Suprapubic skin (tissue), 4 donors: Measurements from ENCODE around the gene SDC4. TPM values are rescaled to one million over a fixed set of nuclear protein-coding genes. Genes with fewer than 3 reads are reported as not detected.
A peak's percentile ranks its signal among the peaks of the same experiment; 100 is the strongest.

Experiments used
- DNase-seq, 2 donors: peaks; one replicate each; pipeline ENCODE4 v3.0.0-alpha.2; 2019; ENCODE audit warnings: low spot score in 2 of 2
- H3K27ac ChIP-seq: fragments of 200-600 bp; sonication (generic); one replicate; pipeline ENCODE4 v1.5.1; 2019
- H3K27me3 ChIP-seq: fragments of 200-600 bp; sonication (generic); one replicate; pipeline ENCODE4 v1.5.1; 2019
- H3K36me3 ChIP-seq: fragments of 200-600 bp; sonication (generic); one replicate; pipeline ENCODE4 v1.5.1; 2019
- H3K4me1 ChIP-seq: fragments of 200-600 bp; sonication (generic); one replicate; pipeline ENCODE4 v1.5.1; 2019
- H3K4me3 ChIP-seq: fragments of 200-600 bp; sonication (generic); one replicate; pipeline ENCODE4 v1.5.1; 2019; ENCODE audit warnings: mild to moderate bottlenecking
- H3K9me3 ChIP-seq: fragments of 200-600 bp; sonication (generic); one replicate; pipeline ENCODE4 v1.5.1; 2019
- CTCF ChIP-seq, 2 donors: fragments of 200-600 bp in 1 of 2; fragments of 450-650 bp in 1 of 2; sonication (generic) in 1 of 2; IDR thresholded peaks; one replicate each; pipeline ENCODE4 v1.5.1; 2016 to 2019; ENCODE audit warnings: antibody characterized with exemption in 2 of 2, mild to moderate bottlenecking in 1 of 2, moderate library complexity in 1 of 2
- EP300 ChIP-seq: sonication (generic); formaldehyde crosslinking; IDR thresholded peaks from one replicate; pipeline ENCODE4 v1.6.1; 2017; ENCODE audit warnings: antibody characterized with exemption
- POLR2A ChIP-seq, 2 donors: fragments of 450-650 bp; IDR thresholded peaks; one replicate each; pipeline ENCODE4 v1.6.1; 2017; ENCODE audit warnings: antibody characterized with exemption in 2 of 2, mild to moderate bottlenecking in 2 of 2, moderate library complexity in 2 of 2
- POLR2AphosphoS5 ChIP-seq, 3 donors: sonication (generic); formaldehyde crosslinking; IDR thresholded peaks; one replicate each; pipeline ENCODE4 v1.6.1; 2017; ENCODE audit warnings: antibody characterized with exemption in 3 of 3
- WGBS: methylation state at CpG from one replicate; pipeline ENCODE4 v1.1.5; 2018; 5-methylcytosine and 5-hydroxymethylcytosine counted together
- total RNA-seq, 4 donors: library from RNA; depleted of rRNA; stranded (reverse); fragments of >200 nt; gene quantifications; one replicate each; pipeline ENCODE4 v1.1.0, GENCODE V29; 2016

Gene SDC4
- total RNA-seq, 4 donors from 2014 or later = 156 to 255 (median 216) TPM

- Histone ChIP-seq H3K27me3 (no peaks in the 10 kb centered on the region), H3K4me3 (peak overlapping the region; percentile 82), H3K4me1 (peaks cover 39% of the 10 kb centered on the region), H3K9me3 (no peaks in the 10 kb centered on the region), H3K27ac (peak overlapping the region; percentile 95), H3K36me3 (peaks cover 32% of the 10 kb centered on the region)
- no peak for DNase-seq
- WGBS = 20% methylated on average over 17 of the region's 23 CpGs
- no peak for TF ChIP-seq POLR2A (IDR thresholded peaks at IDR 0.05)
- no peak for TF ChIP-seq EP300
- no peak for TF ChIP-seq POLR2AphosphoS5 (IDR thresholded peaks at IDR 0.05)
- TF ChIP-seq CTCF (IDR thresholded peaks at IDR 0.05) = no peak
Observed at GRCh38 chr20:45363611-45364492, 15.6 kb upstream of the SDC4 start.

- DNase-seq = peak; percentile 99 to 100
- H3K4me1 ChIP-seq = peaks cover 47% of the 10 kb centered on the region
- H3K27me3 ChIP-seq = no peaks in the 10 kb centered on the region
- H3K9me3 ChIP-seq = no peaks in the 10 kb centered on the region
- H3K27ac ChIP-seq = peak within 1 kb of the TSS; percentile 95
- peak within 1 kb of the TSS; percentile 82 for H3K4me3 ChIP-seq
- TF ChIP-seq POLR2A (IDR thresholded peaks at IDR 0.05) (peak; percentile 90 to 94), EP300 (no peak), POLR2AphosphoS5 (IDR thresholded peaks at IDR 0.05) (peak; percentile 24 to 95 (median 89)), CTCF (IDR thresholded peaks at IDR 0.05) (peak; percentile 86 to 97)
- H3K36me3 ChIP-seq = peaks cover 25% of the 10 kb centered on the region
- 0% methylated on average over 39 of the region's 55 CpGs for WGBS
Observed at GRCh38 chr20:45362804-45363610, 14.8 kb upstream of the SDC4 start, which contains the start of gene SYS1. SYS1 (plus strand) TSS chr20:45363156; CDS start chr20:45363532, 376 bp downstream.

GRCh38 chr20:45361793-45362192 is 13.6 kb upstream of the SDC4 start:
- TF ChIP-seq POLR2AphosphoS5 (IDR thresholded peaks at IDR 0.05) (no peak), POLR2A (IDR thresholded peaks at IDR 0.05) (no peak), EP300 (no peak), CTCF (IDR thresholded peaks at IDR 0.05) (no peak)
- Histone ChIP-seq H3K4me1 (peaks cover 52% of the 10 kb centered on the region), H3K4me3 (peak overlapping the region; percentile 82), H3K36me3 (peaks cover 13% of the 10 kb centered on the region), H3K27ac (no peak overlapping the region), H3K9me3 (no peaks in the 10 kb centered on the region), H3K27me3 (no peaks in the 10 kb centered on the region)
- no peak for DNase-seq
- 80% methylated on average over 6 of the region's 6 CpGs for whole genome bisulfite sequencing

- peak overlapping the region; percentile 22 for H3K27ac ChIP-seq
- peaks cover 56% of the 10 kb centered on the region for H3K4me1 ChIP-seq
- no peaks in the 10 kb centered on the region for H3K27me3 ChIP-seq
- H3K36me3 ChIP-seq = no peaks in the 10 kb centered on the region
- peak in 1 of 2 donors; percentile 37 for DNase-seq
- no peak for TF ChIP-seq CTCF (IDR thresholded peaks at IDR 0.05)
- no peak for TF ChIP-seq POLR2A (IDR thresholded peaks at IDR 0.05)
- TF ChIP-seq POLR2AphosphoS5 (IDR thresholded peaks at IDR 0.05) = no peak
- no peak for TF ChIP-seq EP300
- H3K4me3 ChIP-seq = no peak overlapping the region
- H3K9me3 ChIP-seq = no peaks in the 10 kb centered on the region
- WGBS = 37% methylated on average over 7 of the region's 9 CpGs
Observed at GRCh38 chr20:45359406-45360148, 11.4 kb upstream of the SDC4 start.
